Measurements from ENCODE around the gene DNAJC12.

DNA sequence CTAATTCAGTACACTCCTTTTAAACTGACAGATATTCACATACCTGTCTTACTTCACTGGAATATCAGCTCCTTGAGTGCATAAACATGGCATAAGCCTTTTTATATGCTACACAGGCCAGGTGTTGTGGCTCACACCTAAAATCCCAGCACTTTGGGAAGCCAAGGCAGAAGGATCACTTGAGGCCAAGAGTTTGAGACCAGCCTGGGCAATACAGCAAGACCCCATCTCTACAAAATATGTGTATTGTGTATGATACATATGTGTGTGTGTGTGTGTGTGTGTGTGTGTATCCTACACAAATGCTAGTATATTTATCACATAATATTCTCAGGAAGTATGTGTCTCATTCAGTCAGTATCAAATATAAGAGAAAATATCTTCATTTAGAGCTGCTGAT, 45.3 kb downstream of the DNAJC12 start:
- TF ChIP-seq ZNF274 (IDR thresholded peaks at IDR 0.05; ENCODE audit: borderline replicate concordance, extremely low read depth, low read length): no peak
- no peak for TF ChIP-seq JUND (IDR thresholded peaks at IDR 0.05; ENCODE audit: low read length)
- TF ChIP-seq, protein P1, sequence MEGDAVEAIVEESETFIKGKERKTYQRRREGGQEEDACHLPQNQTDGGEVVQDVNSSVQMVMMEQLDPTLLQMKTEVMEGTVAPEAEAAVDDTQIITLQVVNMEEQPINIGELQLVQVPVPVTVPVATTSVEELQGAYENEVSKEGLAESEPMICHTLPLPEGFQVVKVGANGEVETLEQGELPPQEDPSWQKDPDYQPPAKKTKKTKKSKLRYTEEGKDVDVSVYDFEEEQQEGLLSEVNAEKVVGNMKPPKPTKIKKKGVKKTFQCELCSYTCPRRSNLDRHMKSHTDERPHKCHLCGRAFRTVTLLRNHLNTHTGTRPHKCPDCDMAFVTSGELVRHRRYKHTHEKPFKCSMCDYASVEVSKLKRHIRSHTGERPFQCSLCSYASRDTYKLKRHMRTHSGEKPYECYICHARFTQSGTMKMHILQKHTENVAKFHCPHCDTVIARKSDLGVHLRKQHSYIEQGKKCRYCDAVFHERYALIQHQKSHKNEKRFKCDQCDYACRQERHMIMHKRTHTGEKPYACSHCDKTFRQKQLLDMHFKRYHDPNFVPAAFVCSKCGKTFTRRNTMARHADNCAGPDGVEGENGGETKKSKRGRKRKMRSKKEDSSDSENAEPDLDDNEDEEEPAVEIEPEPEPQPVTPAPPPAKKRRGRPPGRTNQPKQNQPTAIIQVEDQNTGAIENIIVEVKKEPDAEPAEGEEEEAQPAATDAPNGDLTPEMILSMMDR (IDR thresholded peaks at IDR 0.05; ENCODE audit: control extremely low read depth in 1 of 3, insufficient read depth in 1 of 3, low read depth in 1 of 3, low read length in 3 of 3): no peak
- no peak for TF ChIP-seq RFX5 (IDR thresholded peaks at IDR 0.05; ENCODE audit: borderline replicate concordance, low read depth, low read length)
- TF ChIP-seq TAF1 (IDR thresholded peaks at IDR 0.05; ENCODE audit: low read depth, low read length): no peak
- TF ChIP-seq CEBPB (IDR thresholded peaks at IDR 0.05; ENCODE audit: low read depth, low read length): no peak
- TF ChIP-seq GTF2F1 (IDR thresholded peaks at IDR 0.05; ENCODE audit: borderline replicate concordance, low read depth, low read length): no peak
- TF ChIP-seq POLR2AphosphoS5 (IDR thresholded peaks at IDR 0.05; ENCODE audit: low read depth, low read length): no peak
- no peak for TF ChIP-seq EP300 (IDR thresholded peaks at IDR 0.05; ENCODE audit: borderline replicate concordance in 1 of 2, low read depth in 2 of 2, low read length in 2 of 2)
- TF ChIP-seq, protein P2, sequence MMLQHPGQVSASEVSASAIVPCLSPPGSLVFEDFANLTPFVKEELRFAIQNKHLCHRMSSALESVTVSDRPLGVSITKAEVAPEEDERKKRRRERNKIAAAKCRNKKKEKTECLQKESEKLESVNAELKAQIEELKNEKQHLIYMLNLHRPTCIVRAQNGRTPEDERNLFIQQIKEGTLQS (IDR thresholded peaks at IDR 0.05; ENCODE audit: insufficient read depth, low read depth, low read length): no peak
- no peak for TF ChIP-seq TAF7 (optimal IDR thresholded peaks at IDR 0.05; ENCODE audit: borderline replicate concordance, low read depth, low read length)
- TF ChIP-seq, protein P3, sequence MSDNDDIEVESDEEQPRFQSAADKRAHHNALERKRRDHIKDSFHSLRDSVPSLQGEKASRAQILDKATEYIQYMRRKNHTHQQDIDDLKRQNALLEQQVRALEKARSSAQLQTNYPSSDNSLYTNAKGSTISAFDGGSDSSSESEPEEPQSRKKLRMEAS (IDR thresholded peaks at IDR 0.05): no peak
- TF ChIP-seq JUN (IDR thresholded peaks at IDR 0.05; ENCODE audit: low read depth, low read length): no peak
- no peak for TF ChIP-seq MAFK (IDR thresholded peaks at IDR 0.05; ENCODE audit: low read depth, low read length)
